ENCODE measurements around the gene PLA2G4E. TPM values are rescaled to one million over a fixed set of nuclear protein-coding genes. Genes with fewer than 3 reads are reported as not detected.

PLA2G4E gene
- polyA plus RNA-seq, 4 donors: not detected

DNA sequence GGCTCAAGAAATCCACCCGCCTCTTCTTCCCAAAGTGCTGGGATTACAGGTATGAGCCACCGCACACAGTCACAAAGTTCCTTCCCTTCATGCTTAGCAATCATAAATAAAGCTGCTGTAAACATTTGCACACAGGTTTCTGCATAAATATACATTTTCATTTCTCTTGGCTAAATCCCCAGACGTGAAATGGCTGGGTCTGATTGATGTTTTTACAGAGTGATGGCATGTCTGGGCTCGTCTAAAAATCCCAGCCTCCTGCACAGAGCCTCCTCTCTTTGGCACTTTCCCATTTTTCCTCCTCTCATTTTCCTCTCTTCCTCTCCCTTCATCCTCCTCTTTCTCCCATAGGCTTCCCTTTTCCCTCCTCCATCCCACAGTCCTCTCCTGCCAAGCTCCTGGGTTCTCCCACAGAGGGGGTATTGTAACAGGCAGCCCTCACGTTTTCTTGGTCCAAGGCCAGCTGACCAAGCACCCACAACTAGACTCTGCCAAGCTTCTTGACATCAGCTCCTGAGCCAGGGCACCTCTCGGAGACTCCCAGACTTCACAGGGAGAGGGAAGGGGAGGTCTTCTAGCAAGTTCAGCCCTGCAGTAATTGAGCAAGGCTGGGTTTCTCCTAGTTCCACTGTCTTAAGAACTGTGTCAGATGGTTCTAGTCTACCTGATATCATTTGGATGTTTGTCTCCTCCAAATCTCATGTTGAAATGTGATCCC, 10.5 kb upstream of the PLA2G4E start:
- no peak for DNase-seq (ENCODE audit: low read depth in 4 of 4, low spot score in 3 of 4)

DNA sequence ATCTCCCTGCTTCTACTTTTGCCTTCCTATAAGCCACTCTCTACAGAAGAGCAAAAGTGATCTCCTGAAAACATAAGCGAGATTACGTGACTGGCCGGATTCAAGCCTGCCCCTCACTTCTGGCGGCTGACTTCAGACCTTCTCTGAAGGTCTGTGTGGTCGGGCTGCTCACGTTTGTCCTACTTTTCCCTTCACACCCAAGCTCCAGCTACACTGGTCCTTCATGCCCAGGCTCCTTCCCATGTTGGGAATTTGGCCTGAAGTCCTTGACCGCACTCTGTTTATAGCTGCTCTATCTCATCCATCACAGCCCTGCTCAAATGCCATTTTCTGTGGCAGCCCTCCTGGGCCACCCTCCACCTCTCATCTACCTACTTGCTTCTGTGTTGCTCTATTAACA, 6.7 kb upstream of the PLA2G4E start:
- DNase-seq (ENCODE audit: low read depth in 4 of 4, low spot score in 3 of 4): no peak

DNA sequence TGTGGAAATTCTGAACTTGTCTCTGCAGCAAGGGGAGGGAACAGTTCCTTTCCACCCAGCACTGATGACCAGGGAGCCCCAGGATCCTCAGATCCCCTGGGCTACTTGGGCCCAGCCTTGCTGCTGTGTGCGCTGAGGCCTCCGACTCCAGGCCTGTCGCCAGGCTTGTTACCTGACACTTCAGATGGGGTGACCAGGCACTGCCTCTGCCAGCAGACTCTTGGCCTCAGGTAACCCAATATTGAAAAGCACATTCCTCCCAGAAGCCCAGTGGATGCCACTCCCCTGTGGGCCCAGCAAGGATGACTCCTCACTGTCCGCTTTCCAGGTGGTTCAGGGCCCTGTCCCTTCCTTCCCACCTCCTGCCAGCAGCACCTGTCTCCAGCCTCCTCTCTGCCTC, 3.5 kb upstream of the PLA2G4E start:
- DNase-seq (ENCODE audit: low read depth in 4 of 4, low spot score in 3 of 4): no peak

DNA sequence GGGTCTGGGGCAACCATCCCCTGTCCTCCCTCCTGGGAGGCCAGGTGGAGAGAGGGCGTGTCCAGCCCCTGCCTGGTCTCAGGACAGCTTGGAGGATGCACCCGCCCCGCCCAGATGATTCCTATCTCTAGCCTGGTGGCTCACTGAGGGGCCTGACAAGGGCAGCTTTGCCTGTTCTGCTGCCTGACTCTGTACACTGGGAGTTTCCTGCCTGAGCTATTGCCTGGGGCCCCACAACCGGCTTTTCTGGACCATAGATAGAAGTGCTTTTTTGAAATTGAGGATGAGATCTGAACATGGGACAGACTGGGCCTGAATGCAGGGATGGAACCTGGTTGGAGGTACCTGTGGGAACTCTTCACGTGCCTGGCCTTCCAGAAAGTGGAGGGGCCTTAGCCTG, 751 bp upstream of the PLA2G4E start:
- DNase-seq (ENCODE audit: low read depth in 4 of 4, low spot score in 3 of 4): no peak

GRCh38 chr15:42018306-42019224, 2.3 kb downstream of the PLA2G4E start:
- no peak for DNase-seq (ENCODE audit: low read depth in 4 of 4, low spot score in 3 of 4)

GRCh38 chr15:42016971-42017370, 3.9 kb downstream of the PLA2G4E start:
- no peak for DNase-seq (ENCODE audit: low read depth in 4 of 4, low spot score in 3 of 4)

DNA sequence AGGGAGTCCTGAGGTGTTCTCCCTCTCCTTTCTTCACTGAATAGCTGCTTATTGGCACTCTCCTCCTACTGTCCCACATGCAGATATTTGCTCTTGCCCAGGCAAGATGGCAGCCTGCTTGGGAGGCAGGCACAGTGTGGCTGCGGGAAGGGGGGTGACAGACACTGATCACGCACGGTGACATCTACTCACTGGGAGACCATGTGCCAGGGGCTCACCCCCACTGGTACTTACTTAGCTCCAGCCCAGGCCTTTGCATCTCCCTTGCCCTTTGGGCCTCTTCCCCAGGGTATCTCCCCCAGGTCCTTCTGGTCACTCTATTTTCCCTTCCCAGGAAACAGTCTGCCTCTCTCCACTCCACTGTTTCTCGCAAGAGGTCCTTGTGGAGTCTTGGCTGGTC, 6.4 kb downstream of the PLA2G4E start:
- no peak for DNase-seq (ENCODE audit: low read depth in 4 of 4, low spot score in 3 of 4)

DNA sequence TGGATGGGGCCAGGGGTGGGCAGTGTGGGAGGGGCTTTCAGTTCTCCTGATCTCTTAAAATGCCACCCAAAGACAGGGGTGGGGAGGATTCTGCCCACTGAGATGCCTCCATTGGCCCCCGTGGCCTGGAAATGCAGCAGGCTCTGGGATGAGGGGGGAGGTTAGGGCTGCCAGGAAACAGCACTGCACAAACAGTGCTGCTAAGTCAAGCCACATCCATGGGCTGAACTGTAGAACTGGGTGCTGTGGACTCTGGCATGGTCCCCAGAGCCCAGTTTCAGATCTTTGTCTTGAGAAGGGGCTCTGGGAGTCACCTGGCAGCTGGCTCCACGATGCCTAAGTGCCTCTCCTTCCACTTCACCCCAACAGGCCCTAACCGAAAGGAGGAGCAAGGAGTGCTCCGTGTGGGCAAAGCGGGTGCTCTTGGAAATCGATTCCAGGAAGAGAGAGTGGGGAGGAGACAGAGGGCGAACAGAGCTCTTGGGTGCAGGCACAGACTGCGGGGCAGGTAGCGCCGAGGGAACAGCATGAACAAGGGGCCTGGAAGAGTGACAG, 7.8 kb downstream of the PLA2G4E start:
- DNase-seq (ENCODE audit: low read depth in 4 of 4, low spot score in 3 of 4): no peak

DNA sequence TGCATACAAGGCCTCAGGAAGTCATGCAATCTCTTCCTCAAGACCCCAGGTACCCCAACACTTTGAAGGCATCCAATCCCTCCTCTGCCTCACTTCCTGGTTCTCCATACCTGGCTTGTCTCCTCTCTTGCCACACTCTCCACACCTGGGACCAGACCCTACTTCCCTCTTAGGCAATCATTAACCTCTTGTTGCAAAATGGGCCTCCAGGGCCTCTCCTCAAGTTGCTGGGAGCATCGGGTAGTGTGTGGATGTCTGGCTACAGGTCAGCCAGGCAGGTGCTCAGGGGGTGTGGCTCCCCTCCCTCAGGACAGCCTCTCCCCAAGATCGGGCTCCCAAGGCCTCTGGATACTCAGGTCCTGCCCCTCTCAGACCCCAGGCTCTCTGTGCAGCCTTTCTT, 8.6 kb downstream of the PLA2G4E start:
- DNase-seq (ENCODE audit: low read depth in 4 of 4, low spot score in 3 of 4): peak in 1 of 4 donors; percentile 10

GRCh38 chr15:42011074-42011473, 9.8 kb downstream of the PLA2G4E start:
- no peak for DNase-seq (ENCODE audit: low read depth in 4 of 4, low spot score in 3 of 4)

DNA sequence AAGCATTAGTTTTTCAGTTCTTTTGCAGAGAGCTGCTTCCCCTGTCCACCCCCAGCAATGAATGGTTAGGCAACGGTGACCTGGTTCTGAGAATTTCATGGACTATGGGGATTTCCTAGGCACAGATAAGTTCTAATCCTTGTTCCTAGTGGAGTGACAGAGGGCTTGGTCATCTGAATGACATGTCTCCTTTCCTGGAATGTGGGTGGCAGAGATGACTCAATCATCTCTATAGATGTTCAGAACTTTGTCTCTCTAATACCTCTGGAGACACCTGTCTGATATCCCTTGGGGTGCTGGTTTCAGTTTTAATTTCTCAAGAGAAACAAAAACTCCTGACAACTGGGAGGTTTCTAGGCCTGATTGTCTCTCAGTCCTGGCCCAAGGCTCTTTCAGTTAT, 10.4 kb downstream of the PLA2G4E start:
- no peak for DNase-seq (ENCODE audit: low read depth in 4 of 4, low spot score in 3 of 4)

GRCh38 chr15:42009474-42009873, 11.4 kb downstream of the PLA2G4E start:
- no peak for DNase-seq (ENCODE audit: low read depth in 4 of 4, low spot score in 3 of 4)

DNA sequence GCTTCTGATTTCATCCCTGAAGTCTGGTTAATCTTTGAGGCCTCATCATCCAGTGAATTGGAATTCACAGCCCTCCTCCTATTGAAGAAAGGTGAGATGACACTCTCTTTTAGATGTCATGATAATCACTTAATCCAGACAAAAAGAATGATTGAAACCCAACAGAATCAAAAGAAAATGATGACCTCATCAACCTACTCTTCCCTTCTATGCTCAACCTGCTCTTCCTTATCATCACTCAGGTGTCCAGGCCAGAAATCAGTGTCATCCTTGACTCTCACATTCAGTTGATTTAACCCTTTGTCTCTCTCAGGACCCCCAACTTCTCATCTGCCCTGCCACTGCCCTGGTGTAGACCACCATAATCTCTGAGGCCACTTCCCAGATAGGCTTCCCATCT, 11.8 kb downstream of the PLA2G4E start:
- no peak for DNase-seq (ENCODE audit: low read depth in 4 of 4, low spot score in 3 of 4)

GRCh38 chr15:42007386-42007785, 13.5 kb downstream of the PLA2G4E start:
- DNase-seq (ENCODE audit: low read depth in 4 of 4, low spot score in 3 of 4): no peak

DNA sequence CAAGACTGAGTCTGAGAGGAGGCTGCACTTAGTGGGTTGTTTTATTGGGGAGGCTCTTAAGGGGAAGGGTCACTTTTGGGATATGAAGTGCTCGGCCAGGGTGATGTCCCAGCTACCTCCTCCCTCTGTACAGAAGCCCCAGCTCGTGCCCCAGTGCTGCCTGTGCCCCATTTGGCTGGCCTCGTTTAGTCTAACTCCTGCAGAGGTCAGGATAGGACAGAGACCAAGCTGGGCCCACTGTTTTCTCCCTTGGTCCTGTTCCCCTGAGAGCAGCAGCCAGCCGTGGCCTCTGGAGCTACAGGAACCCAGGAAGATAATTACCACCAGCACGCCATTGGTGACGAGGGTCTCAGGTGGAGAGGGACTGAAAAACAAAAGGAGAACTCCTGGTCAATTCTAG, 18.5 kb downstream of the PLA2G4E start:
- DNase-seq (ENCODE audit: low read depth in 4 of 4, low spot score in 3 of 4): no peak

DNA sequence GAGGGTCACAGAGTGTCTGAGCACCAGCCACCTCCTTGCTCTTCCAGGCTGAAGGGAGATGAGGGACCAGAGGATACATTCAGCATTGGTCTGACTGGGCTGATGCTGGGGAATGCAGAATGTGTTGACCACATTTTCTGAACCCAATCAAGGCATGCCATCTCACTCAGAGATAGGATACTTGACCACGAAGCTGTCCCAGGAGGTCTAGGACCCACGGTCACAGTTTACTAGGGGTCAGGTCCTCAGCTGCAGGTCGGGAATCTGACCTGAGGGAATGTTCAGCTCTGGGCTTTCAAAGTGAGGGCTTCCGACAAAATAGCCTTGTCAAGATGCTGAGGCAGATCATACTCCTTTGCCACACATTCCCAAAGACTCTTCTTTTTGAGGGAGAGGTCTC, 19.6 kb downstream of the PLA2G4E start:
- DNase-seq (ENCODE audit: low read depth in 4 of 4, low spot score in 3 of 4): no peak

DNA sequence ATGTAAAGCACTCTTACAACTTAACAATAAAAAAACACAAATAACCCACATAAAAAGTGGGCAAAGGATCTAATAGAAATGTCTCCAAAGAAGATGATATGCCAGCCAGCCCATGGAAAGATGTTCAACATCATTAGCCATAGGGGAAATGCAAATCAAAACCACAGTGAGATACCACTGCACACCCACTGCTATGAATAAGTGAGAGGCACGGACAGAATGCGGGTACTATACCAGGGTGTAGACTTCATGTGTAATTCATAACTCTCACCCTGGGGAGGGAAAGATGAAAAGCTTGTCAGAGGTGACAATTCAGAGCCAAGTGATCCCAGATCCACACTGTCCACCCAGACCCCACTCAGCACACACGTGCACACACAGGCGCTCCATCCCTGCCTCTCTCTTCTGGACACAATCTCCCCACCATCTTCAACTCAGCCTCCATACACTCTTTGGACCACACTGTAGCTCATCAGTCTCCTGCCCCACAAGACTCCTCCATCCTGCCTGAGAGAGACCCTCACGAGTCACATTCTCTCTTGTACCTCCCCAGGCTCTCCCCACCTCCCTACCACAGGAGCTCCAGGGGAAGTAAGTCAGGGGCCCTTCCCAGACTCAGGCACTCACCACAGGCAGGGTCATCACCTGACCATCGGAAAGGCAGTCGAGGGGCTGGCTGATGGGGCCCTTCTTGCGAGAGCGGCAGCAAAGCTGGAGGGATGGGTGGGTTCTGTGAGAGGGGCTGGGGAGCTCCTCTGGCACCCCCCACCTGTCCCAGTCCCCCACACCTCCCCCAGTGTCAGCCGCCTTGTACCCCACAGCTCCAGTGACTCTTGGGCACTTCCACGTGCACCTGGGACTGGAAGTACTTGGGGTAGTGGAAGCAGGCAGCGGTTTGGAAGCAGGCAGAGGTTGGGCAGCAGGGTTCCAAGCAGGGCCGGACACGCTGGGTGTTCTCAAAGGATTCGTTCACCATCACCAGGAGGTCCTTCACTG, 21.3 kb downstream of the PLA2G4E start:
- no peak for DNase-seq (ENCODE audit: low read depth in 4 of 4, low spot score in 3 of 4)

DNA sequence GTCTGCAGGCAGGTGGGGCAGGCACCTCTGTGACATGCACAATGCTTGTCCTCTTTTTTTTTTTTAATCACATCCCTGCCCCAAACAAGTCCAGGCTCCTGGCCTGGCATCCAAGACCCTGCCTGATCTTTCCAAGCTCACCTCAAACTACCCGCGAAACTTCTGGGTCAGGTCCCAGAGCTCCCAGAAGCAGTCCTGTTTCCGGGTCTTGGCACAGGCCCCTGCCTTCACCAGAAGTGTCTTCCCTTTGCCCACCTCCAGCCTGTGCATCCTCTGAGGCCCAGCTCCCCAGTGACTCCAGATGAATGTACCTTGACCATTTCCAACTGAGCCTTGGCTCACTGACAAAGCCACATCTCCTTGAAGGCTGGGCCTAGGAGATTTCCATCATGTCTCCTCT, 23.0 kb downstream of the PLA2G4E start:
- DNase-seq (ENCODE audit: low read depth in 4 of 4, low spot score in 3 of 4): no peak

- no peak for DNase-seq (ENCODE audit: low read depth in 4 of 4, low spot score in 3 of 4)
These were observed 23.8 kb downstream of the PLA2G4E start for GRCh38 chr15:41996921-41997592.

- DNase-seq (ENCODE audit: low read depth in 4 of 4, low spot score in 3 of 4): no peak
These were observed 24.5 kb downstream of the PLA2G4E start for GRCh38 chr15:41996376-41996775.
